CD4-positive, alpha-beta memory T cell (primary cell): ENCODE data around the gene RTP5. TPM values are rescaled to one million over a fixed set of nuclear protein-coding genes. Genes with fewer than 3 reads are reported as not detected.
"Not testable (repeated sequence)": the region's sequence is repeated elsewhere in the genome, so short reads cannot be mapped to it uniquely, and the experiment has no call there.

ENCODE experiments used
- CTCF ChIA-PET: fragments of 350-600 bp; sonication (Branson Sonifier 250); formaldehyde crosslinking; loops from one replicate; lab custom pipeline; 2021; ENCODE audit warnings: inconsistent platforms; ENCODE audit not compliant: partially characterized antibody; lab: Charles Lee
- POLR2A ChIA-PET: fragments of 350-600 bp; sonication (Branson Sonifier 250); formaldehyde crosslinking; loops from one replicate; lab custom pipeline; 2021; ENCODE audit not compliant: partially characterized antibody; lab: Charles Lee
- DNase-seq, 5 donors: peaks; one replicate each; pipeline versions ENCODE4 v3.0.0 to v3.0.0-alpha.2; 2020 to 2022; ENCODE audit warnings: mixed read lengths in 1 of 5
- H3K27ac ChIP-seq: one replicate; pipeline ENCODE4 v1.7.0; 2013; ENCODE audit warnings: low read depth, low read length
- H3K27me3 ChIP-seq: 2 replicates; pipeline ENCODE4 v1.7.0; 2013; ENCODE audit warnings: mild to moderate bottlenecking, low read length, moderate library complexity; ENCODE audit not compliant: insufficient read depth
- H3K36me3 ChIP-seq: 2 replicates; pipeline ENCODE4 v1.7.0; 2013; ENCODE audit warnings: mild to moderate bottlenecking, low read length, moderate library complexity; ENCODE audit not compliant: insufficient read depth
- H3K4me1 ChIP-seq: 2 replicates; pipeline ENCODE4 v1.7.0; 2013; ENCODE audit warnings: mild to moderate bottlenecking, low read length, moderate library complexity; ENCODE audit not compliant: insufficient read depth
- H3K4me3 ChIP-seq, 2 donors: one replicate each; pipeline ENCODE4 v1.7.0; 2013; ENCODE audit warnings: low read length in 2 of 2, mild to moderate bottlenecking in 1 of 2
- H3K9me3 ChIP-seq, 2 donors: one replicate each; pipeline ENCODE4 v1.7.0; 2013; ENCODE audit warnings: low read length in 2 of 2, control low read depth in 1 of 2; ENCODE audit not compliant: control insufficient read depth in 1 of 2
- H3K27ac Mint-ChIP-seq, 7 donors: one replicate each; pipeline ENCODE4 v1.8.0; 2020 to 2021; ENCODE audit warnings: mixed read lengths in 7 of 7, mild to moderate bottlenecking in 6 of 7, inconsistent platforms in 3 of 7, moderate library complexity in 3 of 7
- H3K27me3 Mint-ChIP-seq, 2 donors: one replicate each; pipeline ENCODE4 v1.8.0; 2020 to 2021; ENCODE audit warnings: mixed read lengths in 2 of 2
- H3K36me3 Mint-ChIP-seq, 2 donors: one replicate each; pipeline ENCODE4 v1.8.0; 2020 to 2021; ENCODE audit warnings: mixed read lengths in 2 of 2, inconsistent platforms in 1 of 2, mild to moderate bottlenecking in 1 of 2
- H3K4me1 Mint-ChIP-seq, 4 donors: one replicate each; pipeline ENCODE4 v1.8.0; 2020 to 2021; ENCODE audit warnings: mixed read lengths in 4 of 4, mild to moderate bottlenecking in 1 of 4
- H3K4me3 Mint-ChIP-seq, 8 donors: one replicate each; pipeline ENCODE4 v1.8.0; 2020 to 2021; ENCODE audit warnings: mixed read lengths in 8 of 8, mild to moderate bottlenecking in 7 of 8, moderate library complexity in 6 of 8, inconsistent platforms in 3 of 8
- H3K9me3 Mint-ChIP-seq, 8 donors: one replicate each; pipeline ENCODE4 v1.8.0; 2020 to 2021; ENCODE audit warnings: mixed read lengths in 8 of 8, mild to moderate bottlenecking in 5 of 8, inconsistent platforms in 3 of 8, moderate library complexity in 1 of 8
- intact Hi-C: fragments of 100-400 bp; cut with micrococcal nuclease; formaldehyde crosslinking; loops from one replicate; pipeline ENCODE4 v1.15.1; 2023
- polyA plus RNA-seq, 2 donors: library from polyadenylated mRNA; unstranded; fragments of 300-500 nt; fragmentation: Illumina TruSeq; gene quantifications; one replicate each; pipeline ENCODE4 v1.2.3, GENCODE V29; 2021
- total RNA-seq, 2 experiments: library from RNA; stranded (reverse); gene quantifications; one replicate each; pipeline ENCODE4 v1.2.3, GENCODE V29; 2021

RTP5 gene
- total and polyA plus RNA-seq, 4 experiments from 2014 or later: 0.28 TPM; not detected in 3

- POLR2A ChIA-PET, H3K27me3 ChIP-seq, H3K27ac ChIP-seq, H3K27me3 Mint-ChIP-seq, DNase-seq, H3K9me3 Mint-ChIP-seq, H3K9me3 ChIP-seq, intact Hi-C loops, H3K36me3 ChIP-seq, H3K4me3 ChIP-seq, H3K4me3 Mint-ChIP-seq, H3K36me3 Mint-ChIP-seq: not testable (repeated sequence)
- CTCF ChIA-PET: interaction anchor here (0.8 to 1.4 kb wide), 2 partner anchors 8 to 141 kb away, joined by 3 to 5 read pairs; partner anchors contain the start of gene D2HGDH
- peaks cover 22% of the 10 kb centered on the region for H3K4me1 ChIP-seq
- Mint-ChIP-seq H3K4me1 (peaks cover 4 to 20% (median 13%) of the 10 kb centered on the region in 4 donors), H3K27ac (peak overlapping the region in 2 of 7 donors; percentile 60 to 74)
Observed at GRCh38 chr2:241875754-241876527, 6.4 kb downstream of the RTP5 start.

GRCh38 chr2:241876528-241877196 is 7.1 kb downstream of the RTP5 start:
- H3K4me1 Mint-ChIP-seq: peaks cover 6 to 22% (median 15%) of the 10 kb centered on the region in 4 donors
- no peak overlapping the region for H3K27ac ChIP-seq
- no peak for DNase-seq
- no peak overlapping the region for H3K4me3 Mint-ChIP-seq
- POLR2A ChIA-PET: no interaction called here
- no peaks in the 10 kb centered on the region for H3K27me3 ChIP-seq
- CTCF ChIA-PET: interaction anchor here (0.8 to 1.9 kb wide), 3 partner anchors 9 to 142 kb away, joined by 3 to 5 read pairs (median 4); partner anchors contain the start of gene D2HGDH
- H3K27me3 Mint-ChIP-seq: peaks cover 0 to 2% of the 10 kb centered on the region in 2 donors
- H3K9me3 ChIP-seq: no peaks in the 10 kb centered on the region
- H3K4me3 ChIP-seq: no peak overlapping the region
- peaks cover 0 to 11% (median 0%) of the 10 kb centered on the region in 8 donors for H3K9me3 Mint-ChIP-seq
- H3K36me3 ChIP-seq: no peaks in the 10 kb centered on the region
- peaks cover 17% of the 10 kb centered on the region for H3K4me1 ChIP-seq
- H3K36me3 Mint-ChIP-seq: peaks cover 0 to 8% of the 10 kb centered on the region in 2 donors
- H3K27ac Mint-ChIP-seq: peak overlapping the region in 2 of 7 donors; percentile 23 to 37
- intact Hi-C loops: no loop called here

GRCh38 chr2:241877197-241877685 is 7.7 kb downstream of the RTP5 start:
- intact Hi-C loops: no loop called here
- peaks cover 0 to 11% (median 0%) of the 10 kb centered on the region in 8 donors for H3K9me3 Mint-ChIP-seq
- H3K27ac ChIP-seq: no peak overlapping the region

DNA sequence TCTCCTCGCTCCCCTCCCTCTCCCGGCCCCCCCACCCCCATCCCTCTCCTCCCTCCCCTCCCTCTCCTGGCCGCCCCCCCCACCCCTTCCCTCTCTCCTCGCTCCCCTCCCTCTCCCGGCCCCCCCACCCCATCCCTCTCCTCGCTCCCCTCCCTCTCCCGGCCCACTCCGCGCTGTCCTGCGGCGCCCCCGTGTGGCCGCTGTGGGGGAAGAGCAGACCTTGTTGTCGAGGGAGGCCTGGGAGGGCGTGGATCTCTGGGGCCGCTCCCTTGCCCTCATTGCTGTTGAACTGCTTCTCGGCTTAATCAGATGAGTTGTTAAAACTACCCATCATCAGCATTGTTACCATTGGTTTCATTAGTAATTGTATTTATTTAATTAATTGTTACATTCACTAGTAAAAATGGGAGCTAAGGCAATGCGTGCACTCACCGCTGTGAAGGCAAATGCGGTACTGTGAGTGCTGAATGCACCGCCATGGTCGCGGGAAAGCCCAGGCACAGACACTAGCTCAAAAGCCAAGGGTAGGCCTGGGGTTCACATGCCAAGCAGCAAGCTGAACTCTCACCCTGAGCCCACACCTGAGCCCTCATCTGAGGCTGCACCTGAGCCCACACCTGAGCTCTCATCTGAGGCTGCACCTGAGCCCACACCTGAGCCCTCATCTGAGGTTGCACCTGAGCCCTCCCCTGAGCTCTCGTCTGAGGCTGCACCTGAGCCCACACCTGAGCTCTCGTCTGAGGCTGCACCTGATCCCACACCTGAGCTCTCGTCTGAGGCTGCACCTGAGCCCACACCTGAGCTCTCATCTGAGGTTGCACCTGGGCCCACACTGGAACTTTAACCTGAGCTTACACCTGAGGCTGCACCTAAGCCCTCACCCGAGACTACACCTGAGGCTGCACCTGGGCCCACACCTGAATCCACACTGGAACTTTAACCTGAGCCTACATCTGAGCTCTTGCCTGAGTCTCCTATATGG is 8.8 kb downstream of the RTP5 start:
- Mint-ChIP-seq H3K27me3 (peaks cover 0 to 3% of the 10 kb centered on the region in 2 donors), H3K9me3 (peaks cover 0 to 11% (median 0%) of the 10 kb centered on the region in 8 donors), H3K36me3 (peaks cover 0 to 12% of the 10 kb centered on the region in 2 donors), H3K27ac (peak overlapping the region in 3 of 7 donors; percentile 15 to 77 (median 52)), H3K4me3 (no peak overlapping the region), H3K4me1 (peaks cover 11 to 38% (median 28%) of the 10 kb centered on the region in 4 donors)
- Histone ChIP-seq H3K9me3 (no peaks in the 10 kb centered on the region), H3K36me3 (no peaks in the 10 kb centered on the region), H3K4me1 (peaks cover 29% of the 10 kb centered on the region), H3K27me3 (no peaks in the 10 kb centered on the region), H3K4me3 (no peak overlapping the region), H3K27ac (no peak overlapping the region)
- CTCF ChIA-PET: interaction anchor here (0.7 to 2.9 kb wide), 32 partner anchors 10 to 1027 kb away, joined by 3 to 32 read pairs (median 6); partner anchors contain the start of genes ATG4B, DTYMK, ING5 and RTP5
- peak; percentile 67 to 80 (median 75) for DNase-seq
- intact Hi-C loops: loop anchor here (2.0 kb wide), 2 partner anchors 153 to 1027 kb away; no protein-coding TSS in a partner anchor
- POLR2A ChIA-PET: interaction anchor here (1.4 to 2.0 kb wide), 4 partner anchors 19 to 176 kb away, joined by 5 to 13 read pairs (median 9); partner anchors contain the start of genes D2HGDH, ING5 and PDCD1

More at GRCh38 chr2:241877197-241877685, 7.7 kb downstream of the RTP5 start:
- no peaks in the 10 kb centered on the region for H3K36me3 ChIP-seq
- Mint-ChIP-seq H3K36me3 (peaks cover 0 to 8% of the 10 kb centered on the region in 2 donors), H3K4me1 (peaks cover 6 to 28% (median 18%) of the 10 kb centered on the region in 4 donors), H3K27me3 (peaks cover 0 to 3% of the 10 kb centered on the region in 2 donors), H3K27ac (peak overlapping the region in 2 of 7 donors; percentile 23 to 37), H3K4me3 (no peak overlapping the region)
- no peak for DNase-seq
- ChIA-PET CTCF (interaction anchor here (1.9 to 2.9 kb wide), 2 partner anchors 11 to 177 kb away, joined by 4 to 32 read pairs; partner anchors contain the start of gene ING5), POLR2A (no interaction called here)
- H3K4me3 ChIP-seq: no peak overlapping the region
- H3K9me3 ChIP-seq: no peaks in the 10 kb centered on the region
- no peaks in the 10 kb centered on the region for H3K27me3 ChIP-seq
- peaks cover 19% of the 10 kb centered on the region for H3K4me1 ChIP-seq

- H3K27me3 ChIP-seq: no peaks in the 10 kb centered on the region
- peak overlapping the region in 2 of 7 donors; percentile 59 to 77 for H3K27ac Mint-ChIP-seq
- no peak for DNase-seq
- POLR2A ChIA-PET: interaction anchor here (1.2 to 2.0 kb wide), 6 partner anchors 9 to 177 kb away, joined by 3 to 13 read pairs (median 7); partner anchors contain the start of genes D2HGDH, ING5 and PDCD1
- peaks cover 29% of the 10 kb centered on the region for H3K4me1 ChIP-seq
- H3K4me3 ChIP-seq: no peak overlapping the region
- H3K4me1 Mint-ChIP-seq: peaks cover 11 to 43% (median 29%) of the 10 kb centered on the region in 4 donors
- peaks cover 0 to 11% (median 0%) of the 10 kb centered on the region in 8 donors for H3K9me3 Mint-ChIP-seq
- CTCF ChIA-PET: interaction anchor here (0.8 to 2.9 kb wide), 20 partner anchors 11 to 1028 kb away, joined by 3 to 32 read pairs (median 6); partner anchors contain the start of genes DTYMK, ING5 and RTP5
- intact Hi-C loops: loop anchor here (2.0 kb wide), 2 partner anchors 155 to 1029 kb away; no protein-coding TSS in a partner anchor
- H3K36me3 Mint-ChIP-seq: peaks cover 0 to 12% of the 10 kb centered on the region in 2 donors
- H3K27ac ChIP-seq: no peak overlapping the region
- peak overlapping the region in 1 of 8 donors; percentile 40 for H3K4me3 Mint-ChIP-seq
- no peaks in the 10 kb centered on the region for H3K36me3 ChIP-seq
- no peaks in the 10 kb centered on the region for H3K9me3 ChIP-seq
- H3K27me3 Mint-ChIP-seq: peaks cover 0 to 3% of the 10 kb centered on the region in 2 donors
Observed at GRCh38 chr2:241879326-241879725, 9.8 kb downstream of the RTP5 start.
